ENCODE results near the gene RPS25. TPM values are rescaled to one million over a fixed set of nuclear protein-coding genes. Genes with fewer than 3 reads are reported as not detected.

Gene RPS25
- 2,402 and 3,197 TPM in 2 replicates for total RNA-seq

DNA sequence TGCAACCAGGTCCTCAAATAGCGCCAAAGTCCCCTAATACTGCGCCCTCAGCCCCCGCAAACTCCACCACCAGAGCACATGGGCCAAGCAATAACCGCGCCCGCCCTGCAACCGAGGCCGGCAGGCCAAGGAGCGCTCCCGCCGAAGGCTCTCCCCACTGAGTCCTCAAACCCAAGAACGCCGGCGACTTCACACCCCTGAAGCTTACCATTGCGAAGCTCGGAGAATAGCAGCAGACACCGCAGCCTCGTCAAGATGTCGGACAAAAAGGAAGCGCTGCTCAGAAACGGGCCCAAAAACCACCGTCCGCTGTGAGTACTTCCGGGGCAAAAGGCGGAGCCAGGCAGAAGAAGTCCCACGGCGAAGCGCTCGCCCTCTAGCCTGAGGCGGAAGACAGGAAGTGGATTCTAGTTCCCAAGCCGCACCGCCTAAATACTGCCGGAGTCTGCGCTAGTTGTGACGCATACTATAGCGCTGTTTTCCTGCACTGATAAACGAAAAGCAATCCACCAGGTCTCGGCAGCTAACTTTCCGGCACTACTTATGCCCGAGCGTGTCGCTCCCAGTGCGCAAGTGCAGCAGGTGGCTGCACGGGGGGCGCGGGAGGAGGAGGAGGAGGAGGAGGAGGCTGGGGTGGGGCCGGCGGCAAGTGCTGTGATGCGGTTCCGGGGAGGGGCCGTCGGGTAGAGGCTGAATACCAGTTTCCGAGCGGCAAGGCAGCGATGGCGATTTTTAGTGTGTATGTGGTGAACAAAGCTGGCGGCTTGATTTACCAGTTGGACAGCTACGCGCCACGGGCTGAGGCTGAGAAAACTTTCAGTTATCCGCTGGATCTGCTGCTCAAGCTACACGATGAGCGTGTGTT is at the start of gene RPS25, which contains the start of gene TRAPPC4:
RPS25 (minus strand) TSS at position 270 of the 865 bp plus-strand sequence; CDS start at position 211, 59 bp downstream.
TRAPPC4 (plus strand) TSS at position 693 of the 865 bp plus-strand sequence; CDS start at position 723, 30 bp downstream.

GRCh38 chr11:119067371-119068222 is 49.5 kb upstream of the RPS25 start, which contains the start of gene VPS11:
Gene VPS11 (plus strand): TSS chr11:119067818. CDS start chr11:119067824, 6 bp downstream.

GRCh38 chr11:119057000-119057769 is 39.0 kb upstream of the RPS25 start, which contains the start of gene HYOU1:
Gene HYOU1 (minus strand): TSS chr11:119057205. CDS start chr11:119056160, 1,045 bp downstream.

DNA sequence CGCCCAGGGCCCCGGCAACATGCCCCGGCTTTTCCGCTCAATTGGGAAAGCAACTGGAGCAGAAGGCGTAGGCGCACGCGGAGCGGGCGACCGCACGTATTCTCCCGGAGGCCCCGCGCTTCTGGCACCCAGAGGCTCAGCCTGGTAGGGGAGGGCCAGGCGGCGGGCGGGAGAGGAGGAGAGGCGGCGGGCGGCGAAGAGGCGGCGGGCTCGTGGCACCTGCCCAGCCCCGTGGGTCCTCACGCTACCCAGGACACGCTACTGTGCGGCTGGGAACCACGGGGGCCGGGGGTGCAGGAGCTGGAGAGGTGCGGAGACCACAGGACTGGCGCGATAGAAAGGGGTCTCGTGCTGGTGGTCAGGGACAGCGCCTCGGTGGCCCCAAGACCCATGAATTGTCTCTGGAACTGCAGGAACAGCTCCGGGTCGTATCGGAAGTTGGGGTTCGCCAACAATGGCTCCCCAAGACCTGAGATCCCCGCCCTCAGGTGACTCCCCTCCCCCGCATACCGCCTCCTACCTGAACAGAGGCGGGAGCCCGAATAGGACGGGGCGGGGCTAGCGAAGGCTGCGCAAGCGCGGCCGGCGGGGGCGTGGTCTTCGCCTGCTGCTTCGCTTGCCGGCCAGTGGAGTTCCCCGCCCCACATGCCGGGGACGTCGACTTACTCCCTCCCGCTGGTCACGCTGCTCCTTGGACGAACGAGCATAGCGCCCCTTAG is 12.3 kb upstream of the RPS25 start, which contains the start of gene SLC37A4:
SLC37A4 (minus strand) TSS at position 549 of the 719 bp plus-strand sequence.

GRCh38 chr11:118997627-118998387 is 20.3 kb downstream of the RPS25 start, which contains the start of gene CENATAC:
Gene CENATAC (plus strand): TSS chr11:118998138. CDS start chr11:118998198, 60 bp downstream.

DNA sequence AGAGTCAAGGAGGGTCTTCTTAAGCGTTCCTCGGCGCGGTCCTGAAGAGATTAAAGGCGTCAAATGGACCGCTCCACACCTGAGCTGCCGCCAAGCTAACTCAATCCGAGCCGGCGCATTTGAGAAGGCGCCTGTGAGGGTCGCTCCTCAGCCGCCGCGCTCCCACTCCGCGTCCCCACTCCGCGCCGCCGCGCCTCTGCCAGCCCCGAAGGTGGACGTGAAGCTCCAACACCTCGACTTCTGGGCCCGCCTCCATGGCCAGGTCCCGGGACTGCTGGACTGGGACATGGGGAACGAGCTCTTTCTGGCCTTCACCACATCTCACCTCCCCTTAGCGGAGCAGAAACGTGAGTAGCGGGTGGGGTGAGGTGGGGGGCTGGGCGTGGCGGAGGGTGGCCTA is 46.5 kb downstream of the RPS25 start, which contains the start of gene FOXR1:
FOXR1 (plus strand) TSS at position 116 of the 400 bp plus-strand sequence; CDS start at position 287, 171 bp downstream.

Other genes with a start within 250 kb of the RPS25 start
- 57.4 and 128 TPM in 2 replicates for gene DDX6, start 227.2 kb downstream of the RPS25 start, total RNA-seq
- not detected in 2 replicates for gene CXCR5, start 134.5 kb downstream of the RPS25 start, total RNA-seq
- gene BCL9L, start 92.4 kb downstream of the RPS25 start, total RNA-seq, result 21.3 and 49.2 TPM in 2 replicates
- not detected in 2 replicates for gene UPK2, start 62.0 kb downstream of the RPS25 start, total RNA-seq
- not detected in 2 replicates for gene FOXR1, start 46.6 kb downstream of the RPS25 start, total RNA-seq
- 2.3 and 10.1 TPM in 2 replicates for gene CENATAC, start 20.2 kb downstream of the RPS25 start, total RNA-seq
- gene TRAPPC4, start 423 bp upstream of the RPS25 start, total RNA-seq, result 61.6 and 139 TPM in 2 replicates
- 15.3 and 19.8 TPM in 2 replicates for gene SLC37A4, start 12.5 kb upstream of the RPS25 start, total RNA-seq
- gene HYOU1, start 38.9 kb upstream of the RPS25 start, total RNA-seq, result 80.2 and 160 TPM in 2 replicates
- gene VPS11, start 49.5 kb upstream of the RPS25 start, total RNA-seq, result 19.5 and 20.4 TPM in 2 replicates
- 41.4 and 51.0 TPM in 2 replicates for gene HMBS, start 66.5 kb upstream of the RPS25 start, total RNA-seq
- 31.3 and 32.2 TPM in 2 replicates for gene DPAGT1, start 83.5 kb upstream of the RPS25 start, total RNA-seq
- 5.6 and 6.0 TPM in 2 replicates for gene C2CD2L, start 89.0 kb upstream of the RPS25 start, total RNA-seq
- 10.1 and 15.5 TPM in 2 replicates for gene HINFP, start 103.2 kb upstream of the RPS25 start, total RNA-seq
- 0.26 and 0.72 TPM in 2 replicates for gene ABCG4, start 130.7 kb upstream of the RPS25 start, total RNA-seq
- 8.5 and 8.9 TPM in 2 replicates for gene NLRX1, start 150.4 kb upstream of the RPS25 start, total RNA-seq
- not detected in 2 replicates for gene NHERF4, start 167.1 kb upstream of the RPS25 start, total RNA-seq
- gene CBL, start 188.0 kb upstream of the RPS25 start, total RNA-seq, result 15.8 and 16.5 TPM in 2 replicates